Epithelial cell of esophagus (primary cell): Measurements from ENCODE around the gene EHMT1.

Source experiments
- DNase-seq: peaks from one replicate; pipeline ENCODE4 v3.0.0; 2010; ENCODE audit warnings: low read depth
- H3K4me3 ChIP-seq: 2 replicates; pipeline ENCODE4 v1.5.1; 2011; ENCODE audit warnings: mild to moderate bottlenecking, low read length, control low read depth
- CTCF ChIP-seq: IDR thresholded peaks from 2 replicates; pipeline ENCODE4 v1.5.1; 2011; ENCODE audit warnings: low read depth, mild to moderate bottlenecking, low read length, control low read depth, inconsistent platforms; ENCODE audit not compliant: insufficient read depth; ENCODE audit errors: missing control alignments

Gene EHMT1

GRCh38 chr9:137757139-137757538 lies 138.3 kb downstream of the EHMT1 start:
- peak; percentile 27 for DNase-seq

DNA sequence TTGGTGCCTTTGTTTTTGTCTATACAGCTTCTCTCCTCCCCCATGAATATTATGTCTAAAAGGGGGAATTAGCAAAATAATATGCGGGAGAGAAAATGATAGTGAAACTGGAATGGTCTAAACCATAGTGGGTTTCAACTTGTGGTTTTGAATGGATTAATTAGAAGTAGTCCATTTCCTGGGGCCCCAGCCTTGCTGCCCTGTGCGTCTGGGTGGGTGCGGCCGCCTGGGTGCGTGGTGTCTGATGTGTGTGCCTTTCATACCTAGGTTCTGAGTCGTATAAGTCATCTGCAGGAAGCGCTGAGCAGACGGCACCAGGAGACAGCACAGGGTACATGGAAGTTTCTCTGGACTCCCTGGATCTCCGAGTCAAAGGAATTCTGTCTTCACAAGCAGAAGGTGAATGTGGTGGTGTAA lies 138.8 kb downstream of the EHMT1 start:
- TF ChIP-seq CTCF = no peak
- peak; percentile 82 for DNase-seq
- no peak overlapping the region for H3K4me3 ChIP-seq

More at GRCh38 chr9:137757139-137757538, 138.3 kb downstream of the EHMT1 start:
- H3K4me3 ChIP-seq = no peak overlapping the region
- no peak for TF ChIP-seq CTCF

DNA sequence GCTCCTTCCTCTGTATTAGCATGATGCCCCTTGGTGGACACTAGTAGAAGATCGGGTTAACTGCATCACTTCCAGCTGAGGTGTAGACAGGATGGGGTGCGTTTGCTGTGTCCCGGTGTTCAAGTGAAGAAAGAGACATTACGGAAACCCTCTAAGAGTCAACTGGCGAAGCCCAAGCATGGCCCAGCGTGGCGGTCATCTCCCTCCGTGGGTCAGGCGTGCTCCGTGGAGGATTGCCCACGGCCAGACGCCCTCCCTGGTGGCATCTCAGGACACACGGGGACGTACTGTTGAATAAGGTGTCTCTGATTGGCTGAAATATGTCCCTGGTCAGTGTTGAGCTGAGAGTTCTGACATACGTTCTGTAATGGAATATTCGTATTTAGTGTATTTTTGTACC lies 139.3 kb downstream of the EHMT1 start:
- H3K4me3 ChIP-seq = no peak overlapping the region
- no peak for TF ChIP-seq CTCF
- no peak for DNase-seq

DNA sequence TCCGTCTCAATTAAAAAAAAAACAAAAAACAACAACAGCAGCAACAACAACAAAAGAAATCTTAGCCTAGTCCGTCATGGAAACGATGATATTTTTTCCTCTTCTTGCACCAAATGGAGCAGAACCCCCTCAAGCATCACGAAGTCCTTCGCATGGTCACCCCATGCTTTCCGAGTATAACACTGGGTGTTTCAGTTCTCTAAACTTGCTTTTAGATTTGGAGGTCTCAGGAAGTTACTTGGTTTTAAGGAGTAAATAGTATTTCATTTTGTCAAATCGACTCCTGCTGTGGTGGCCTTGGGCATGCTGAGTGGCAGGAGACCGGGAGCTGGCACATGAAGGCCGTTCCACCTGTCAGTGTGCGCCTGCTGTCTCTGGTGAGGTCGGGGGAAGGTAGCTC lies 140.3 kb downstream of the EHMT1 start:
- no peak for DNase-seq
- no peak overlapping the region for H3K4me3 ChIP-seq

DNA sequence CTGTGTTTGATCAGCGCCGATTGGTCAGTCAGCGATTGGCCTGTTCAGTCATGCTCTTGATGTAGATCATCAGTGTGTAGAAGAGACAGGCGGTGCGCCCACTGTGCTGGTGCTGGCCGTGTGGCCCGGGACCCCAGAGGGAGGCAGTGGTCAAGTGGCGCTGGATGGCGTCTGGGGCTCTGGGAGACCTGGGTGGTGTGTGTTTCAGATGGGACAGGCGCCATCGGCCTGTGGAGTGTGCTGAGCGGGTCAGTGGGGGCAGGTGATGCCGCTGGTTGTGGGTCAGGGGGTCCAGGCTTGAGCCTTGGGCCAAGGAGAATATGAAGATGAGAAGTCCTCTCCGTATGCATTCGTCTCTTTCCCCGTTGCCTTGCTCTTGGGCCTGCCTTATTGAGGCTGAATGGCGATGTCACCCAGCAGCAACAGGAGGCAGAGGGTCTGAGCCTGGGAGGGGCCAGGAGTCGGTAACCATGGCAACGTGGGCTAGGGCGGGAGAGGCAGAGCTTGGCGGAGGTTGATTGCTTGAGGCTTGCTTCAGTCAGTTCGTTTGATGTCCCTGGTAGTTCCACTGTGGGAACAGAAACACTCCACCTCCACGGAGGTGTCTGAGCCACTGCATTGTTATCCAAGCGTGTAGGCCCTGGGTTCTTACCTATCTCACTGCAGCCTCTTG lies 141.0 kb downstream of the EHMT1 start:
- TF ChIP-seq CTCF = no peak
- no peak overlapping the region for H3K4me3 ChIP-seq
- no peak for DNase-seq

More for the DNA sequence above, 140.3 kb downstream of the EHMT1 start:
- no peak for TF ChIP-seq CTCF

GRCh38 chr9:137760426-137760825 lies 141.6 kb downstream of the EHMT1 start:
- DNase-seq = no peak
- no peak overlapping the region for H3K4me3 ChIP-seq
- no peak for TF ChIP-seq CTCF

DNA sequence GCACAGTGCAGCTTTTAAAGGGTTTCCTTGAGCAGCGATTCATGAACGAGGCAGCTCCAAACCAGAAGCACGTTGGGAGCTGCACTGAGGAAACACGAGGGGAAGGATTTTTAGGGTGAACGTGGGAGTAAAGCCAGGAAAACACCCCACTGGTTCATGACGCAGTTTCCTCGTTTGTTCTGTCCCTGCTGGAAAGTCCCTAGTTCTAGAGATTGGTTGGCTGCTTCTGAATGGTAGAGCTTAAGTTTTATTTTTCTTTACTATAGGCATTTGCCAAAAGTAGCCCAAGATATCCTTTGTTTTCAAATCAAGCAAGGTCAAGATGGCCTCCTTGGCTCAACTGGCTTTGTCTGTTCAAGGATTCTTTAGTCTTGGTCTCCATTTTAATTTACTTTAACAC lies 142.2 kb downstream of the EHMT1 start:
- no peak overlapping the region for H3K4me3 ChIP-seq
- DNase-seq = no peak
- no peak for TF ChIP-seq CTCF
